GM21723 (cell line): ENCODE results near the gene CCNDBP1.
"Not testable (repeated sequence)": the region's sequence is repeated elsewhere in the genome, so short reads cannot be mapped to it uniquely, and the experiment has no call there.

Source experiments
- ATAC-seq: cut with Tn5 transposase; IDR thresholded peaks from one replicate; pipeline ENCODE4 v1.9.1; 2021; ENCODE audit warnings: mild to moderate bottlenecking, moderate library complexity; ENCODE audit not compliant: unreplicated experiment

Gene CCNDBP1

GRCh38 chr15:43214592-43215295 is 29.5 kb downstream of the CCNDBP1 start:
- ATAC-seq = no peak

DNA sequence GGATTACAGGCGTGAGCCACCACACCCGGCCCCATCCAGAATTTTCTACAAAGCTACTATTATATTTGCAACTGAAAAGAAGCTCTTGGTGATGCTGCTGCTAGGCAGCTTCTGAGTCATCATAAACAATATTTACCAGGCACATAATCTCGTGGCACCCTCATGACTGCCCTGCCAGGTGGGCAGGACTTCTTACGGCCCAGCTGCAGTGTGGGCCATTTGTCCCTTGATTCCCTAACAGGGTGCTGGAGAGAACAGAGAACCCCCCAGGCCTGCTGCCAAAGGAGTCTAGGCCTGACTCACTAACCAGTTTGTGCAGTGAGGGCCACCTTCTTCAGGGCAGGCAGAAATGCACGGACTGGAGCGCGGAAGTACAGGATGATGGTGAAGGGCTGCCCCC is 30.8 kb downstream of the CCNDBP1 start:
- ATAC-seq = no peak

DNA sequence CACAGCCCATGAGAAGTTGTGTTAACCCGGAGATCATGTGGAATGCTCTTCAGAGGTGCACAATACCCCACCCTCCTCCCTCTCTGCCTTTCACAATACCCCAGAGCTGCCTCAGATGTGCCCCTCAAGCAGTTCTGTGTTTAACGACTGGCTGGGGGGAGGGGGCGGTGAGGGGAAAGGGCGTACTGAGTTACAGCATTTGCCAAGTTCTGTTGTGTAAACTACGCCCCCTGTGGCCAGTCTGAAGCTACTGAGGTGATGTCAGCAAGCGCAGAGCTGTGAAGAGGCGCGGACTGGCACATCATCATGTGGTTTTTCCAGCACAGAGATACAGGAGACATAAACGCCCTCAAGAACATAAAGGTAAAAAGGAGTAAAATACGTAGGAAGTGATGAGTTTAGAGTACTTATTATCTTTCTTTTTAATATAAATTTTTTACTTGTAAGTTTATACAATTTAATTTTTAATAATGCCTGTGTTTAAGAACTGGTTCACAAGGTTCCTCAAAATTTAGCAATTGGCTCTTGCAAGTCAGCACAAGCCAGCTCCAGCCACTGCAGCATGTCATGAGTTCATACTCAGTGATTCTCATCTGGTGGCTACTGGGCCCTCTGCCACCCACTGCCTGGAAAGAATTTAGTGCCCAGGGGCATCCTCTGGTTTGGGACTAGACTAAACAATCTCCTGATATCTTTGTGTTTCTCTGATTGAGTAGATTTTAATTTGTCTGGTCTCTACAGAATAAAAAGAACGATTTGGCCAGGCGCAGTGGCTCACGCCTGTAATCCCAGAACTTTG is 33.9 kb downstream of the CCNDBP1 start:
- ATAC-seq = no peak

DNA sequence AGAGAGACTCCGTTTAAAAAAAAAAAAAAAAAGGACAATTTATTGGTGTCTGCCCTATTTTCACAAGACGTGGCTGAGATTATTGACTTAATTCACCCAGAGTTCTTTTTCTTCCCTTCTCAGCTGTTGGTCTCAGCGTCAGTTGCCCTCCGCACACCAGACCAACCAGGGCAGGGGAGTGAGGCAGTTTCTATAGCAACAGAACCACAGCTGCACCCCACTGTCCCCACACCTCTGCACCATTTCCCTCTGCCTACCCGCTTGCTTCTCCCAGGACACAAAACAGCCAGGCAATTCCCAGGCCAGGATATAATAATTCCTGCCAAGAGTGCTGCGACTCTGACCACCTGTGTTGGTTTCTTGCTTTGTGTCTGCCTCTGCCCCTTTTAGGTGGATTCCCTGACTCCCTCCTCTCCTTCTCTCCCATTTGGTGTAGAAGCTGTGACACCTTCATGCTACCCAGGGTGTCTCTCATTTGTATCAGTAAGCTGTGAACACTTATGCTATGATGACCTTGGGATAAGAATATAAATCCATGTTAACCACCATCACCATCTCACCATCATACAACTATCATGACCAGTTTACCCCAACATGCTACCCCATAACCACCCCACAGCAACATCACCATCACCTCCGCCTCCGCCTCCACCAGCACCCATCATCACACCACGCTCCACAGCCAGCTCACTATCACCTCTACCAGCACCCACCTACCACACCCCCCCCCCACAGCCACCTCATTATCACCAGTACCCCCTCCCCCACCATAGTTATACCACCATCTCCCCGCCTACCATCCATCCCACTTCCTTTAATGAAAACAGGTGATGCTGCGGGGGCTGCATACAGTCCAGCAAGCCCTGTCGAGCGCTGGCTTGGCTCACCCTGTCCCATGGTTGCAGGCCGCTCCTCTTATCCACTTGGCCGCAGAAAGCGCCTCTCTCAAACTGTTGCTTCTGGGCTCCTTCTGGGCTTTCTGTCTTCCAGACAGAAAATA is 35.0 kb downstream of the CCNDBP1 start:
- no peak for ATAC-seq

- no peak for ATAC-seq
Observed at GRCh38 chr15:43220991-43221403, 35.8 kb downstream of the CCNDBP1 start, which contains the start of gene EPB42. EPB42 (minus strand) TSS chr15:43221018; CDS start chr15:43220825, 193 bp downstream.

GRCh38 chr15:43221422-43221821 is 36.2 kb downstream of the CCNDBP1 start:
- no peak for ATAC-seq

DNA sequence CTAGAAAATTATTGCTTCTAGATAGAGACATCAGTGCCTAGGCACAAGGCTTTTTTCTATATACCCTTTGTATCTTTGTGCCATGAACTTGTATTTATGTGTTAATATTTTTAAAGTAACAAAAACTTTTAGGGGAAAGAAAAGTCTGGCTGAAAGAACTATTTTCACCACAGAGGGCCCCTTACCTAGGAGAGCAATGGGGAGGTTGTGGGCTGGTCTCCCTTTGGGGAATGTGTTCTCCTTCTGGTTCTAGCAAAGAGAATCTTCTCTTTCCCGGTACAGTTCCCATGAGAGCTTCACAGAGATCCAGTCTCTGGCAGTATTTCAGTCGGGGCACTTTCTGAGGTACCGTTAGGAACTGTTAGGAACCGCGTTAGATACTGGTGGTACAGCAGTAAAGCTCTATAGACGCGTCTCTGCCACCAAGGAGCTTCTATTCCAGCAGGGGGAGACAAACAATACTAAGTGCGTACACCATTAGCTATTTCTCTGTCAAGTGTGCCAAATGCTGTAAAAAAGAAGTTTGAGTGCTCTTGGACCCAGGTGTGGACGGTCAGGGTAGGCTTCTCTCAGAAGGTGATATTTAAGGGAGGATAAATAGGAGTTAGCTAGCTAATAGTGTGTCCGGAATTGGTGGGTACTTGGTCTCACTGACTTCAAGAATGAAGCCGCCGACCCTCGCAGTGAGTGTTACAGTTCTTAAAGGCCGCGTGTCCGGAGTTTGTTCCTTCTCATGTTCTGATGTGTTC is 40.2 kb downstream of the CCNDBP1 start:
- no peak for ATAC-seq

DNA sequence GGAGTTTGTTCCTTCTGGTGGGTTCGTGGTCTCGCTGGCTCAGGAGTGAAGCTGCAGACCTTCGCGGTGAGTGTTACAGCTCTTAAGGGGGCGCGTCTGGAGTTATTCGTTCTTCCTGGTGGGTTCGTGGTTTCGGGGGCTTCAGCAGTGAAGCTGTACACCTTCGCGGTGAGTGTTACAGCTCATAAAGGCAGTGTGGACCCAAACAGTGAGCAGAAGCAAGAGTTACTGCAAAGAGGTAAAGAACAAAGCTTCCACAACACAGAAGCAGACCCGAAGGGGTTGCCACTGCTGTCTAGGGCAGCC is 40.7 kb downstream of the CCNDBP1 start:
- ATAC-seq = not testable (repeated sequence)

- no peak for ATAC-seq
Observed at GRCh38 chr15:43226436-43227305, 41.5 kb downstream of the CCNDBP1 start.

DNA sequence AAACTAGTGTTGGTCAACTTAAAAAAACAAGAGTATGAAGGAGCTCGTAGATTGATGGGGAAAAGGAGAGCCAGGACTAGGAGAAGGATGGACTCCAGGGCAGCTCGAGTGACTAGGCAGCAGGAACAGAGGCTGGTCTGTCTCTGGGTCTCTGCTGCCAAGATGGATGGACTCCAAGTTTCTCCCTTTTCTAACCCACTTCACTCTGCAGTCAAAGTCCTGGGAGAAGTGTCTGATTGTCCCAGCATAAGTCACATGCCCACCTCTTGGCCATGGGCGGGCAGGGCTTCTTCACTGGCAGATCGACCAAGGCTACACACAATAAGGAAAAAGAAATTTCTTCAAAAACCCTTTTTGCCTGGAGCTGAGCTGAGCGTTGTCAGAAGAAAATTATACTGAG is 44.8 kb downstream of the CCNDBP1 start:
- no peak for ATAC-seq

DNA sequence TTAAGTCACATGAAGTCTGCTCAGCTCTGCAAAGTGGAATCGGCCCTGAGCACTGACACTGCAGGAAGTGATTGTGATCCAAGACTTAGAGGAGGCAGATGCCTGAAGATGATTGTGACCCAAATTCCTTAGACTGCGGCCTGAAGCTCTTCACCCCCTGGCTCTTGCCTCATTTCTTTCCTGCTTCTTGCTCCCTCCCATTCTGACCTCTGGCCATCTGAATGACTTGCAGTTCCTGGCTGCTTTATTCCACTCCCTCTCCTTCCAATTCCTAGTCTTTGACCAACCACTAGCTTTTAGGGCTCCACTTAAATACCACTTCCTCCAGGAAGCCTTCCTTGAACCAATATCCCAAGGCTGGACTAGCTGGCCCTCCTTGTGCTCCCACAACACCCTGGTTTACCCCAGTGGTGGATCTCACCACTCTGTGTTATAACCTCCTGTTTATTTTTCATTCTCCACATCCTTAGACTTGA is 45.5 kb downstream of the CCNDBP1 start:
- no peak for ATAC-seq

DNA sequence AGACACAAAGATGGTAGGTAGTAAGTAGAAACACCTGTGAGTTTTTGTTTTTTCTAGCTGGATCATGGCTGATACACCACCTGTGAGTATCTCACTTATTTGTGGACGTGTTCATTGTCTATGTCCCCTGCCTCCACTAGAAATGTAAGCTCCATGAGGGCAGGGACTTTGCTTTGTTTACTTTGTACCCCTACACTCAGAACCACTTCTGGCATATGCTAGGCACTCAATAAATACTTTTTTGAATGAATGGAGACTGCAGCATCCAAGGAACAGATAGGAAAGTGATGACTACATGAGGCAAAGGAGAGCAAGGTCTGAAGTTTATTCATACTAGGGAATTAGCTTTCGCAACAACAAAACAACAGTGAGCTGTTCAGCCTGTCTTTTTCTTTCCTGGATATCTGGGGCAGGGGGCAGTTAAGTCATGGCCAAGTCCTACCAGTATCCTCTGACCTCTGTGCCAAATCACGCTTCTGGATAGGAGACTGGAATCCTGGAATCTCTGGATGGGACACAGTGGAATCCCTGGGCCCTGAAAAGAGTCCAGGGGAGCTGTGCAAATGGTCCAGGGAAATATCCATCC is 47.2 kb downstream of the CCNDBP1 start:
- no peak for ATAC-seq

DNA sequence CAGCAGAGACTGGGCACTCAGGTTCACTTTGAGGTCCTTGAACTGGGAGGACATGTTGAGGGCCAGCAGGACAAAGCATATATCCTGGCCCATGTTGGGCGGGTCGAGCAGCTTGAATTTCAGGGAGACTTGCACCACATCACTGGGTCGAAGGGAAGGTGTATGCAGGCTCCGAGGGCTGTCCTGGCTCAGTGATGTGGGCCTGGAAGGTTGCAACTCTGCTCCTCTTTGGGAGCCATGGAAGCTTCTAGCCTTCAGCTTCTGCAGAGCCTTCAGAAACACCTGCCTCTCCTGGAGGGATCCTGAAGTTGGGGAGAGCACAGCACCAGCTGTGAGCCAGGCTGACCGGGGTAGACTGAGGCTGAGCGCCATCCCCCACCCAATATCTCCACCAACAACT is 50.3 kb downstream of the CCNDBP1 start:
- ATAC-seq = no peak

DNA sequence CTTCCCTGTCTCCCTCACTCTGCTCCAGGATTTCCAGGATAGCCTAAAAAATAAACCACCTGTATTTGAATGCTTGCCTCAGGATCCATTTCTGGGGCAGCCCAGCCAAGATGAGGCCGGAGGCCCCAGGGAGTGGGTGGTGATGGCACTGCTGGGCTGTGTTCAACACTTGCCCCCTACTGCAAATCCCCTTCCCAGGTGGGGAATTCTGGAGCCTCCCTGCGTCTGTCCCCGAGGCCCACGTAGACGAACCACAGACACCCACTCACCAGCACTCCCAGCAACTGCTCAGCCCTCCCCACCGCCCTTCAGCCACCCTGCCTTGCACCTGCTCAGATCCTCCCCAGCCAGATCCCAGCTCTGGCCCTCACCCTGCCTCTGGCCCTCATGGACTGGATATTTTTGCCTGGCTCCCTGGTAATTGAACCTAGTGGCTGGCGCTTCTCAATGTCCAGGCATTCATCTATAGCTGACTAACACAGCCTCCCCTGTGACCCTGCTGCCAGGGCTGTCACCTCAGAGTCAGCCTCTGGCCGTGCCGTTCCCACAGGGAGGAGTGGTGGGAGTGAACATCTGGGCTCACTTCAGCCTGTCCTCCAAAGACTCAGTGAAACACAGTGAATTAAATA is 52.8 kb downstream of the CCNDBP1 start:
- ATAC-seq = no peak

- no peak for ATAC-seq
Observed at GRCh38 chr15:43238671-43239131, 53.5 kb downstream of the CCNDBP1 start.

DNA sequence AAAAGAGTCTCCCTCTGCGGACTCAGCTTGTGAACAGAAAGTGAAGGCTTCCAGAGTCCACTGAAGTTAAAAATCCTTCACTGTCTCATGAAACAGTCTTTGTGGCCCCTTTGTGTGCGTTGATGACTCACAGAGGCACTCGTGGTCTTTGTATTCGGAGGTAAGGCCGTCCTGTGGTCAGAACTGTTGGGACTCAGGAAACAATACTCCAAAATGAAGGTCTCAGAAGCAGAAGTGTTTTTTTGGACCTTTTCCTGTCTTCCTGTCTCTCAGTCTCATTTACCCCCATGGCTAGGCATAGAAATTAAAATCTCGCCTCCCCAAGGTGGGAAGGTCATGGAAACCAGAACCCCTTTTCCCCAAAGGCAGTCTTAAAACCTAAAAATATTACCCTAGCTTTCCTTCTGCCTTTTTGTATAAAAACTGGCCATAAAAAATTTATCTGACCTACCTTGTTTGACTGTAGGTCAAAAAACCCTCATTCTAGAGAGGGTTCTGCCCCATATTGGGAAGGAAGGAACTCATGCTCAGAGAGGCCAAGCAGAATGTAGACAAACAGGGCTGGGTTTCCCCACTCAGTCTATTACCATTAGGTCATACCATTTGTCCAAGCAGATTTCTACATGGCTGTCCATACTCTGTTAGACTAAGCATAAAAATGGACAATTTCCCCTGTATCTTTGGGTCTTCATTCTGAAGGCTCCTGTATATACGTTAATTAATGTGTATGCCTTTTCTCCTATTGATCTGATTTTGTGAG is 54.7 kb downstream of the CCNDBP1 start:
- ATAC-seq = no peak

GRCh38 chr15:43241100-43241499 is 55.9 kb downstream of the CCNDBP1 start:
- ATAC-seq = no peak

DNA sequence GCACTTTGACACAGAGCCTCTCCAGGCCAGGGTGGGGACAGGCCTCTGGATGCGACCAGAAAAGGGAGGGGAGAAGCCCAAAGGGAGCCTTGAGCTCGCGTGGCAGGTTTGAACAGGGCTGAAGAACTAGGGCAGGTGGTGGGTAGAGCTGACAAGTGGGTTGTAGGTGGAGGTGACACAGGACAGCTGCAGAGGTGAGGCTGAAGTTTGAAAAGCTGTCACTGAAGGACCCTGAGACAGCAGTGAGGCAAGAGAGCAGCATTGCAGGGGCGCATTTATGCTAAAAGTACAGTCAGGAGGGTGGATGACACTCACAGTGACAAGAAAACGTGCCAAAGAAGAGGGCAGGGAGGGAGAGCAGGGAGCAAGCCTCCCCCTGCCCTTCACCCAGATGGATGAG is 57.4 kb downstream of the CCNDBP1 start:
- ATAC-seq = no peak
